SK-N-SH treated with all-trans-retinoic acid at 6 μM for 48 hours (cell line): ENCODE data around the gene METTL1.

ENCODE experiments used
- OSR1 ChIP-seq: fragments of 250-450 bp; sonication (Bioruptor Pico); IDR thresholded peaks from 2 replicates; pipeline ENCODE4 v1.8.0; 2022; ENCODE audit warnings: moderate library complexity, mild to moderate bottlenecking, inconsistent platforms
- PATZ1 ChIP-seq: fragments of 250-450 bp; sonication (Bioruptor Pico); IDR thresholded peaks from 2 replicates; pipeline ENCODE4 v1.8.0; 2020; ENCODE audit warnings: mild to moderate bottlenecking, moderate library complexity, borderline replicate concordance
- TOX ChIP-seq: fragments of 250-450 bp; sonication (Bioruptor Pico); IDR thresholded peaks from 2 replicates; pipeline ENCODE4 v1.8.0; 2021; ENCODE audit warnings: mild to moderate bottlenecking, moderate library complexity, borderline replicate concordance

DNA sequence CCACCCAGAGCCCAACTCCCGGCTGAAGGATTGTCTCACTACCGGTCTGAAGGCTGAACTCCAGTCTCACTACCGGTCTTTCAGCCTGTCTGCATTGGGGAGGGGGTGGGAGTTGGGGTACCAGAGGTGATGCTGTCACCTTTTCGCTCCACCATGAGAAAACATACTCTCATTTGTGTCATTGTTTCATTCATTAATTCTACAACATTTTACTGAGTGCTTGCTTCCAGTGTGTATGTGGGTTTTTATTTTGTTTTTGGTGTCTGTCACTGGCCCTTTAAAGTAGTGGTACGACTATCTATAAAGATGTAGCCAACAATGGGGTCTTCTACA, 19.3 kb downstream of the METTL1 start:
- TF ChIP-seq OSR1 (CRISPR knock-in tag) (no peak), TOX (no peak), PATZ1 (CRISPR knock-in tag) (no peak)
